ENCODE data around the gene RBFOX2. TPM values are rescaled to one million over a fixed set of nuclear protein-coding genes. Genes with fewer than 3 reads are reported as not detected.

RBFOX2 gene
- total and polyA plus RNA-seq, 2 experiments from 2014 or later, result 88.8 to 131 TPM

- Histone ChIP-seq H3K4me3 (no peak overlapping the region), H4K20me1 (replicated peaks; ENCODE audit: insufficient read depth) (no peaks in the 10 kb centered on the region), H3K4me1 (ENCODE audit: insufficient read depth) (no peaks in the 10 kb centered on the region), H2AFZ (no peak overlapping the region), H3K9me2 (ENCODE audit: insufficient read depth) (no peaks in the 10 kb centered on the region), H3K79me2 (replicated peaks; ENCODE audit: insufficient read depth) (no peaks in the 10 kb centered on the region), H3K36me3 (ENCODE audit: insufficient read depth) (no peaks in the 10 kb centered on the region), H3K27ac (ENCODE audit: low read depth) (no peak overlapping the region), H3K4me2 (no peak overlapping the region), H3F3A (replicated peaks; ENCODE audit: low read depth) (no peaks in the 10 kb centered on the region), H3K27me3 (ENCODE audit: insufficient read depth) (no peaks in the 10 kb centered on the region)
- Mint-ChIP-seq H3K27ac (no peak overlapping the region), H3K36me3 (ENCODE audit: low read depth) (peaks cover 10% of the 10 kb centered on the region), H3K27me3 (ENCODE audit: insufficient read depth, low read depth, poor library complexity) (peaks cover 5% of the 10 kb centered on the region), H3K4me3 (no peak overlapping the region), H3K9me3 (0 out of 3 replicates have a peak, but pooled peaks cover 3% of the 10 kb centered on the region), H3K4me1 (peaks cover 8% of the 10 kb centered on the region; the same call in 1 of the 3 replicates)
- DNase-seq (ENCODE audit: low spot score), result no peak
- no peak for ATAC-seq
- no peak for TF ChIP-seq ZNF114 (CRISPR knock-in tag; IDR thresholded peaks at IDR 0.05)
- no peak for TF ChIP-seq EZH2 (IDR thresholded peaks at IDR 0.05; ENCODE audit: low read depth, unreplicated experiment)
- no peak for TF ChIP-seq POLR2AphosphoS5 (IDR thresholded peaks at IDR 0.05; ENCODE audit: low read depth)
- TF ChIP-seq REST (IDR thresholded peaks at IDR 0.05; ENCODE audit: unreplicated experiment), result no peak
- no peak for TF ChIP-seq ZNF331 (CRISPR knock-in tag; IDR thresholded peaks at IDR 0.05; ENCODE audit: low read depth)
- TF ChIP-seq CTCF (conservative IDR thresholded peaks at IDR 0.05; ENCODE audit: low read depth in 2 of 2), result no peak
- no peak for TF ChIP-seq ETS1 (IDR thresholded peaks at IDR 0.05)
- no peak for TF ChIP-seq NANOG (IDR thresholded peaks at IDR 0.05; ENCODE audit: borderline replicate concordance)
- no peak for TF ChIP-seq JUNB (IDR thresholded peaks at IDR 0.05; ENCODE audit: unreplicated experiment)
Observed at GRCh38 chr22:35731321-35731720, 297.3 kb downstream of the RBFOX2 start.

- H3K9me2 ChIP-seq (ENCODE audit: insufficient read depth), result no peaks in the 10 kb centered on the region
- H3K4me1 ChIP-seq (ENCODE audit: insufficient read depth), result no peaks in the 10 kb centered on the region
- ATAC-seq (no peak), DNase-seq (ENCODE audit: low spot score) (no peak)
- H3K36me3 ChIP-seq (ENCODE audit: insufficient read depth), result no peaks in the 10 kb centered on the region
- H3K27ac ChIP-seq (ENCODE audit: low read depth), result no peak overlapping the region
- H3K27ac Mint-ChIP-seq, result no peak overlapping the region
- H3K4me3 Mint-ChIP-seq, result no peak overlapping the region
- H2AFZ ChIP-seq, result no peak overlapping the region
- H4K20me1 ChIP-seq (replicated peaks; ENCODE audit: insufficient read depth), result no peaks in the 10 kb centered on the region
- H3K79me2 ChIP-seq (replicated peaks; ENCODE audit: insufficient read depth), result no peaks in the 10 kb centered on the region
- no peaks in the 10 kb centered on the region for H3K36me3 Mint-ChIP-seq (ENCODE audit: low read depth)
- H3K27me3 Mint-ChIP-seq (ENCODE audit: insufficient read depth, low read depth, poor library complexity), result peaks cover 6% of the 10 kb centered on the region
- H3K4me1 Mint-ChIP-seq, result peaks cover 8% of the 10 kb centered on the region; the same call in 1 of the 3 replicates
- no peaks in the 10 kb centered on the region for H3K27me3 ChIP-seq (ENCODE audit: insufficient read depth)
- no peak overlapping the region for H3K4me3 ChIP-seq
- no peaks in the 10 kb centered on the region for H3F3A ChIP-seq (replicated peaks; ENCODE audit: low read depth)
- no peaks in the 10 kb centered on the region for H3K9me3 Mint-ChIP-seq
- no peak overlapping the region for H3K4me2 ChIP-seq
- no peak for TF ChIP-seq ZNF462 (CRISPR knock-in tag; IDR thresholded peaks at IDR 0.05)
Observed at GRCh38 chr22:35729309-35729698, 299.3 kb downstream of the RBFOX2 start.

All from GM23338 (cell line).